CD4-positive, alpha-beta T cell treated with Interleukin-17A for 4 hours (primary cell): ENCODE measurements around the gene METTL27.
A peak's percentile ranks its signal among the peaks of the same experiment; 100 is the strongest.
"Not testable (repeated sequence)": the region's sequence is repeated elsewhere in the genome, so short reads cannot be mapped to it uniquely, and the experiment has no call there.

Source experiments
- DNase-seq: peaks from one replicate; pipeline ENCODE4 v3.0.0-alpha.2; 2020; ENCODE audit warnings: mixed read lengths

The METTL27 gene

GRCh38 chr7:73838642-73839041, 3.7 kb downstream of the METTL27 start:
- no peak for DNase-seq

GRCh38 chr7:73837167-73837566, 5.1 kb downstream of the METTL27 start:
- not testable (repeated sequence) for DNase-seq

- no peak for DNase-seq
Observed at GRCh38 chr7:73834626-73835191, 7.6 kb downstream of the METTL27 start.

GRCh38 chr7:73833251-73833919, 8.9 kb downstream of the METTL27 start:
- no peak for DNase-seq

GRCh38 chr7:73832806-73833205, 9.5 kb downstream of the METTL27 start:
- no peak for DNase-seq

GRCh38 chr7:73831834-73832651, 10.3 kb downstream of the METTL27 start:
- no peak for DNase-seq

GRCh38 chr7:73831584-73831833, 10.8 kb downstream of the METTL27 start:
- DNase-seq = no peak

- DNase-seq = no peak
Observed at GRCh38 chr7:73830681-73831583, 11.4 kb downstream of the METTL27 start, which contains the start of gene CLDN4. TSS of gene CLDN4 (plus strand) at chr7:73830996. CDS start at chr7:73831202, 206 bp downstream.

GRCh38 chr7:73829921-73830680, 12.2 kb downstream of the METTL27 start:
- no peak for DNase-seq

- no peak for DNase-seq
Observed at GRCh38 chr7:73829505-73829904, 12.8 kb downstream of the METTL27 start.

- DNase-seq = no peak
Observed at GRCh38 chr7:73828972-73829371, 13.3 kb downstream of the METTL27 start.

GRCh38 chr7:73828107-73828803, 14.1 kb downstream of the METTL27 start:
- peak; percentile 16 for DNase-seq

- peak; percentile 27 for DNase-seq
Observed at GRCh38 chr7:73827567-73828106, 14.7 kb downstream of the METTL27 start.

- no peak for DNase-seq
Observed at GRCh38 chr7:73824986-73825385, 17.3 kb downstream of the METTL27 start.

- no peak for DNase-seq
Observed at GRCh38 chr7:73823873-73824592, 18.3 kb downstream of the METTL27 start.

GRCh38 chr7:73823257-73823656, 19.1 kb downstream of the METTL27 start:
- no peak for DNase-seq

GRCh38 chr7:73822319-73823173, 19.8 kb downstream of the METTL27 start:
- DNase-seq = no peak

GRCh38 chr7:73821597-73822285, 20.6 kb downstream of the METTL27 start:
- DNase-seq = not testable (repeated sequence)

GRCh38 chr7:73820013-73820412, 22.3 kb downstream of the METTL27 start:
- no peak for DNase-seq
